Measurements from ENCODE around the gene ADAP2. TPM values are rescaled to one million over a fixed set of nuclear protein-coding genes. Genes with fewer than 3 reads are reported as not detected.

ADAP2 gene, protein sequence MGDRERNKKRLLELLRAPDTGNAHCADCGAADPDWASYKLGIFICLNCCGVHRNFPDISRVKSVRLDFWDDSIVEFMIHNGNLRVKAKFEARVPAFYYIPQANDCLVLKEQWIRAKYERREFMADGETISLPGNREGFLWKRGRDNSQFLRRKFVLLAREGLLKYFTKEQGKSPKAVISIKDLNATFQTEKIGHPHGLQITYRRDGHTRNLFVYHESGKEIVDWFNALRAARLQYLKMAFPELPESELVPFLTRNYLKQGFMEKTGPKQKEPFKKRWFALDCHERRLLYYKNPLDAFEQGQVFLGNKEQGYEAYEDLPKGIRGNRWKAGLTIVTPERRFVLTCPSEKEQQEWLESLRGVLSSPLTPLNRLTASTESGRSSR
- 0.11 and 0.39 TPM in 2 replicates for total RNA-seq

DNA sequence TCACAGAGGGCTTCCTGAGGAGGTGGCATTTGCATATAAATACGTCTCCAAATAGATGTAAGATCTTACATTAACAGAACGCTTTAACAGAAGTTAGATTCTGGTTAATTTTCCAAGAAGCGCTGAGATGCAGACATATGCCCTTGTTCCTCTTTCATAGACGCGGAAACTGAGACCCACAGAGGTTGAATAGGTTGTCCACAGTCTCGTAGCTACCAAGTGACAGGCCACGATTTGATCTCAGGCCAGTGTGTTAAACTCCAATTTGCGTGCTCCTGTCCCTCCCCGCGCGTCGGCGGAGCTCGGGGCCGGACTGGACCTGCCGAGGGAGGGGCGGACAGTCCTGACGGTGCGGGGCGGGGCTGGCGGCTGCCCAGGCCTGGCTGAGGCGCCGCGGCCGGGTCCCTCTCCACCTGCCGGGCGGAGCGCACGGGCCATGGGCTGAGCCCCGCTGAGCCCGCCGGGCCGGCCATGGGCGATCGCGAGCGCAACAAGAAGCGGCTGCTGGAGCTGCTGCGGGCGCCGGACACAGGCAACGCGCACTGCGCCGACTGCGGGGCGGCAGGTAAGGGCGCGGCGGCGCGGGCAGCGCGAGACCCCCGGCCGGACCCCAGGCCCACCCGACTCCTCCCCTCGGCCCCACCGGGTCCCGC lies at the start of gene ADAP2:
TSS of gene ADAP2 (plus strand) at position 402 of the 653 bp plus-strand sequence. CDS start at position 472, 70 bp downstream.

DNA sequence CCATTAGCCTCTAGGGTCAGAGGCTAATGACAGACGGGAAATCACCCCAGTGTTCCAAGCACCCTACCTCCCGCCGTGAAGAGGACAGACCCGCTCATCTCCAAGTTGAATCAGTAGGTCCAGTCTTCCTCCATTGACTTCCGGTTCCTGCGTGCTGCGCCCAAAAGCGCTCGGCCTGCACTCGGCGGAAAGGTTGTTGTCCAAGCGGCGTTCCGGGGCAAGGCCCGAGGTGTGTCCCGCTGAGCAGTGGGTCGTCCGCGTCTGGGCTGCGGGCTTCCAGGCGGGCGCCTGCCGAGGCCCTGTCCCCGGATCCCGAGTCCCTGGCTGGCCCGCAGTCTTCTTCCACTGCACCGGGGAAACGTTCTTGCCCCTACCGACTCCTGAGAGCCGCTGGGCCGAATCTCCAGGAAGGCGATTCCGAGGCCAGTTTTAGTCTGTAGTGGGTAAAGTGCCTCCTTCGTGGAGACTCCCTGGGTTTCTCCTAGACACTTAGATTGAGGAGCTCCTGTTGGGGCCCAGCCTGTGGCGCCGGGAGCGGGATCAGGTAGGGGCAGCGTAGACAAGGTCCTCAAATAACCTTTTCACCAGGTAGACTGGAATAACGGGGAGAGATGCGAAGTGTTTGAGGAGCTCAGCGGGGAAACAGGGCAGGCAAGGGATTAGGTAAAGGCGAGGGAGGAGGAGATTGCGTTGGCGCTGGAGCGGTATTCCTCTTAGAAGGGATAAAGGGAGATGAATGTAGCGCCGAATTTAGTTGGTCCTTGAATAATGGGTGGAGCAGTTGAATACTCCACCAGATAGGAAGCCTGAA lies 15.4 kb upstream of the ADAP2 start, which contains the start of gene TEFM:
TSS of gene TEFM (minus strand) at position 138 of the 811 bp plus-strand sequence. CDS start at position 98, 40 bp downstream.

GRCh38 chr17:30970831-30971567 lies 49.3 kb downstream of the ADAP2 start, which contains the start of gene RNF135:
RNF135 (plus strand) TSS chr17:30971039; CDS start chr17:30971074, 35 bp downstream.

Small RNA genes lying within 50 kb of the gene (small RNA-seq; reads per million reads assigned to genes)
- gene AC138207.3 (not detected), gene RN7SL138P (not detected)

Other genes starting within 250 kb of the ADAP2 start
- gene CRLF3, start 97.3 kb upstream of the ADAP2 start, total RNA-seq: 5.9 and 8.0 TPM in 2 replicates
- 2.7 TPM in 2 replicates for gene ATAD5, start 90.0 kb upstream of the ADAP2 start, total RNA-seq
- gene TEFM, start 15.7 kb upstream of the ADAP2 start, total RNA-seq: 7.4 and 14.5 TPM in 2 replicates
- gene RNF135, start 49.1 kb downstream of the ADAP2 start, total RNA-seq: 8.2 and 8.6 TPM in 2 replicates
- gene NF1, start 173.0 kb downstream of the ADAP2 start, total RNA-seq: 43.6 and 47.7 TPM in 2 replicates

All from placental epithelial cell (primary cell).